KMS-11 (cell line): ENCODE measurements around the gene CDKN2AIPNL.
A peak's percentile ranks its signal among the peaks of the same experiment; 100 is the strongest.

ENCODE experiments used
- H2AFZ ChIP-seq: fragments of 200-600 bp; sonication (generic); 2 replicates; pipeline ENCODE4 v1.6.1; 2016; ENCODE audit warnings: antibody characterized with exemption, mixed run types, low read depth
- H3K27ac ChIP-seq: fragments of 200-600 bp; sonication (generic); 2 replicates; pipeline ENCODE4 v1.6.1; 2016; ENCODE audit warnings: mild to moderate bottlenecking, mixed run types
- H3K27me3 ChIP-seq: fragments of 200-600 bp; sonication (generic); 2 replicates; pipeline ENCODE4 v1.6.1; 2017; ENCODE audit warnings: mild to moderate bottlenecking, low read depth, mixed run types, moderate library complexity; ENCODE audit not compliant: insufficient read depth
- H3K36me3 ChIP-seq: fragments of 200-600 bp; sonication (generic); 2 replicates; pipeline ENCODE4 v1.6.1; 2017; ENCODE audit warnings: mild to moderate bottlenecking, mixed run types; ENCODE audit not compliant: insufficient read depth
- H3K4me1 ChIP-seq: fragments of 200-600 bp; sonication (generic); 2 replicates; pipeline ENCODE4 v1.6.1; 2016; ENCODE audit warnings: mild to moderate bottlenecking, low read depth, mixed run types; ENCODE audit not compliant: poor library complexity, severe bottlenecking
- H3K4me2 ChIP-seq: fragments of 200-600 bp; sonication (generic); 2 replicates; pipeline ENCODE4 v1.7.0; 2016; ENCODE audit warnings: mild to moderate bottlenecking, mixed run types
- H3K4me3 ChIP-seq: fragments of 200-600 bp; sonication (generic); IDR thresholded peaks from 2 replicates; pipeline ENCODE4 v1.6.1; 2017; ENCODE audit warnings: low read depth, low read length, mixed read lengths; ENCODE audit not compliant: insufficient read depth
- H3K79me2 ChIP-seq: fragments of 200-600 bp; sonication (generic); 2 replicates; pipeline ENCODE4 v1.6.1; 2016; ENCODE audit warnings: low read depth, mixed run types; ENCODE audit not compliant: insufficient read depth
- H3K9ac ChIP-seq: fragments of 200-600 bp; sonication (generic); 2 replicates; pipeline ENCODE4 v1.6.1; 2016; ENCODE audit warnings: mild to moderate bottlenecking, mixed run types
- H4K20me1 ChIP-seq: fragments of 200-600 bp; sonication (generic); 2 replicates; pipeline ENCODE4 v1.6.1; 2016; ENCODE audit warnings: mild to moderate bottlenecking, mixed run types; ENCODE audit not compliant: insufficient read depth
- CTCF ChIP-seq: fragments of 200-600 bp; sonication (generic); conservative IDR thresholded peaks from 2 replicates; pipeline ENCODE4 v1.6.1; 2017; ENCODE audit warnings: low read depth, mild to moderate bottlenecking, antibody characterized with exemption, low read length, moderate library complexity, mixed read lengths

The CDKN2AIPNL gene

GRCh38 chr5:134370311-134370870 lies 41.3 kb downstream of the CDKN2AIPNL start:
- Histone ChIP-seq H3K79me2 (peaks cover 41% of the 10 kb centered on the region), H4K20me1 (no peaks in the 10 kb centered on the region; the same call in 1 of the 2 replicates), H3K9ac (peak overlapping the region; percentile 98; the same call in 1 of the 2 replicates), H3K36me3 (peaks cover 5% of the 10 kb centered on the region), H3K4me2 (peak overlapping the region; percentile 74), H3K27me3 (no peaks in the 10 kb centered on the region), H3K4me1 (peaks cover 37% of the 10 kb centered on the region), H3K27ac (peak overlapping the region; percentile 83), H2AFZ (peak overlapping the region; percentile 82; the same call in 1 of the 2 replicates), H3K4me3 (no peak overlapping the region)
- TF ChIP-seq CTCF = no peak

GRCh38 chr5:134365604-134366003 lies 46.1 kb downstream of the CDKN2AIPNL start:
- Histone ChIP-seq H3K4me3 (no peak overlapping the region), H3K79me2 (0 out of 2 replicates have a peak, but pooled peaks cover 7% of the 10 kb centered on the region), H3K4me1 (peaks cover 25% of the 10 kb centered on the region)

GRCh38 chr5:134355681-134356080 lies 56.0 kb downstream of the CDKN2AIPNL start:
- Histone ChIP-seq H3K79me2 (no peaks in the 10 kb centered on the region), H3K9ac (no peak overlapping the region), H3K27ac (no peak overlapping the region), H2AFZ (no peak overlapping the region), H3K4me2 (no peak overlapping the region), H3K4me1 (no peaks in the 10 kb centered on the region), H3K27me3 (no peaks in the 10 kb centered on the region), H4K20me1 (no peaks in the 10 kb centered on the region), H3K36me3 (no peaks in the 10 kb centered on the region), H3K4me3 (no peak overlapping the region)
- no peak for TF ChIP-seq CTCF

More at GRCh38 chr5:134365604-134366003, 46.1 kb downstream of the CDKN2AIPNL start:
- Histone ChIP-seq H3K27me3 (no peaks in the 10 kb centered on the region), H3K36me3 (no peaks in the 10 kb centered on the region), H3K27ac (no peak overlapping the region), H2AFZ (no peak overlapping the region), H4K20me1 (no peaks in the 10 kb centered on the region), H3K9ac (no peak overlapping the region), H3K4me2 (peak overlapping the region; percentile 63; the same call in 1 of the 2 replicates)
- no peak for TF ChIP-seq CTCF
